Nephron (organoid): ENCODE measurements around the gene MARCO.
"Not testable (repeated sequence)": the region's sequence is repeated elsewhere in the genome, so short reads cannot be mapped to it uniquely, and the experiment has no call there.

Experiments used
- H3K27ac Mint-ChIP-seq, 3 experiments: 2 replicates each; pipeline ENCODE4 v1.8.0; 2020; ENCODE audit warnings: mixed read lengths in 3 of 3, mild to moderate bottlenecking in 2 of 3, moderate library complexity in 1 of 3
- H3K27me3 Mint-ChIP-seq: 2 replicates; pipeline ENCODE4 v1.8.0; 2021; ENCODE audit warnings: low read depth, mild to moderate bottlenecking, moderate library complexity, mixed read lengths
- H3K36me3 Mint-ChIP-seq: 2 replicates; pipeline ENCODE4 v1.8.0; 2020; ENCODE audit warnings: low read depth, mixed read lengths
- H3K4me1 Mint-ChIP-seq: 2 replicates; pipeline ENCODE4 v1.8.0; 2020; ENCODE audit warnings: mixed read lengths
- H3K4me3 Mint-ChIP-seq, 3 experiments: 2 replicates each; pipeline ENCODE4 v1.8.0; 2020; ENCODE audit warnings: mild to moderate bottlenecking in 3 of 3, mixed read lengths in 3 of 3, moderate library complexity in 2 of 3
- H3K9me3 Mint-ChIP-seq: 2 replicates; pipeline ENCODE4 v1.8.0; 2020; ENCODE audit warnings: mixed read lengths
- CTCF ChIP-seq, 3 experiments: fragments of 200-600 bp; sonication (generic); IDR thresholded peaks; one replicate each; pipeline ENCODE4 v1.5.0; 2021; ENCODE audit warnings: antibody characterized with exemption in 3 of 3; ENCODE audit not compliant: unreplicated experiment in 3 of 3

The MARCO gene

GRCh38 chr2:118945881-118946280 is 3.9 kb downstream of the MARCO start:
- H3K27ac Mint-ChIP-seq, result no peak overlapping the region
- peaks cover 13% of the 10 kb centered on the region for H3K27me3 Mint-ChIP-seq
- no peak overlapping the region for H3K4me3 Mint-ChIP-seq
- H3K9me3 Mint-ChIP-seq, result no peaks in the 10 kb centered on the region
- TF ChIP-seq CTCF (IDR thresholded peaks at IDR 0.05; ENCODE audit: unreplicated experiment in 3 of 3), result no peak
- H3K4me1 Mint-ChIP-seq, result no peaks in the 10 kb centered on the region
- H3K36me3 Mint-ChIP-seq, result no peaks in the 10 kb centered on the region

DNA sequence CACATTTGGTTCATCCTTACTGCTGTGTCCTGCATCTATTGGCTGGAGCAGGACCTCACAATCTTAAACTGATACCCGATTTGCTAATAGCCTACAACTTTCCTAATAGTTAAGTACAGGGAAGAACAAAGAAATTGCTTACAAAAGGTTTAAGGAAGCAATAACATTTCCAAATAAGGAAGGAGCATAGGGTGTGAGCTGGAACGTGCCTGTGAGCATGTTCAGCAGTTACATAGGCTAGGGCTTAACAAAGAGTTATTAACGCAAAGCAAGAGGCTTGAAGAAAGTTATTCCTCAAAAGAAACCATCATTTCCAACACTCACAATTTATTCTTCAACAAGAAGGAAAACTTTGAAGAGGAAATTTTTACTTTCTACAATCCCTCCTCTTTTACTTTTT is 6.3 kb downstream of the MARCO start:
- H3K27ac Mint-ChIP-seq, H3K4me3 Mint-ChIP-seq, H3K9me3 Mint-ChIP-seq, H3K36me3 Mint-ChIP-seq, H3K4me1 Mint-ChIP-seq: not testable (repeated sequence)
- H3K27me3 Mint-ChIP-seq, result peaks cover 18% of the 10 kb centered on the region

DNA sequence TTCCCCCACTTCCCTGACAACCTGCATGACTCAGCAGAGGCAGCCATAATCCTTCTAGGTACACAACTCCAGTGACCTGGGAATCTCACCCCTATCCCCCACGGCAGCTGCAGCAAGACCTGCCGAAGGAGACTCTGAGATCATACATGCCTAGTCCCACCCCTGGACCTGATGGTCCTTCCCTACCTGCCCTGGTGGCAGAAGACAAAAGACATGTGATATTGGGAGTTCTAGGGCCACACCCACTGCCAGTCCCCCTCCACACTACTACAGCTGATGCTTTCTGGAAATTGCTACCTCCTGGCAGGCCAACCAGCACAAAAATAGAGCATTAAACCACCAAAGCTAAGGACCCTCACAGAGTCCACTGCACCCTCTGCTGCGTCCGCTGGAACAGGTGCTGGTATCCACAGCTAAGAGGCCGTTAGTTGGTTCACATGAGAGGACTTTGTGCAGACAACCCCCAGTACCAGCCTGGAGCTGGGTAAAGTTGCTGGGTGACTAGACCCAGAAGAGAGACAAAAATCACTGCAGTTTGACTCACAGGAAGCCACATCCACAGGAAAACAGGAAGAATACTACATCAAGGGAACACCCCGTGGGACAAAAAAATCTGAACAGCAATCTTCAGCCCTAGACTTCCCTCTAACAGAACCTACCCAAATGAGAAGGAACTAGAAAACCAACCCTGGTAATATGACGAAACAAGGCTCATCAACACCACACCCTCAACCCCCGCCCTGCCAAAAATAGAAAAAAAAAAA is 12.5 kb downstream of the MARCO start:
- H3K36me3 Mint-ChIP-seq, result no peaks in the 10 kb centered on the region
- no peaks in the 10 kb centered on the region for H3K4me1 Mint-ChIP-seq
- H3K4me3 Mint-ChIP-seq, result no peak overlapping the region
- peaks cover 6% of the 10 kb centered on the region for H3K27me3 Mint-ChIP-seq
- TF ChIP-seq CTCF (IDR thresholded peaks at IDR 0.05; ENCODE audit: unreplicated experiment in 3 of 3), result no peak
- peaks cover 44% of the 10 kb centered on the region for H3K9me3 Mint-ChIP-seq
- H3K27ac Mint-ChIP-seq, result no peak overlapping the region

DNA sequence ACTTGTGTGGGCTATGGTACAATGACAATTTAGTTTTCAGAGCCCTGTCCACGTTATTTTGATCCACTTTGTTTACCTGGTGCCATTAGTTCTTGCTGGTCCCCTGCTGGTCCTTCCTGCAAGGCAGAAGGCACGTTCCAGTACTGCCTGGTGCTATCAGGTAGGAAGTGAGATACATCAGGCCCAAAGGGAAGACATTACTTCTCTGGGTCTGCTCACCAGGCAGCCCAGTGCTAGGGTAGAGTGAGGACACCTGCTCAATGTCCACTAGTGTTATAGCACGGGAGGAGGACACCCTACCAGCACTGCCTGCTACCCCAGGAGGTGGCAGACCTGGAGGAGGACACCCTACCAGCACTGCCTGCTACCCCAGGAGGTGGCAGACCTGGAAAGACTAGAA is 23.7 kb downstream of the MARCO start:
- H3K9me3 Mint-ChIP-seq, result peaks cover 3% of the 10 kb centered on the region
- no peaks in the 10 kb centered on the region for H3K4me1 Mint-ChIP-seq
- TF ChIP-seq CTCF (IDR thresholded peaks at IDR 0.05; ENCODE audit: unreplicated experiment in 3 of 3), result no peak
- H3K27ac Mint-ChIP-seq, result no peak overlapping the region
- H3K36me3 Mint-ChIP-seq, result no peaks in the 10 kb centered on the region
- peaks cover 15% of the 10 kb centered on the region for H3K27me3 Mint-ChIP-seq
- H3K4me3 Mint-ChIP-seq, result no peak overlapping the region

GRCh38 chr2:118967124-118967880 is 25.3 kb downstream of the MARCO start:
- no peaks in the 10 kb centered on the region for H3K4me1 Mint-ChIP-seq
- H3K9me3 Mint-ChIP-seq, result no peaks in the 10 kb centered on the region
- no peak overlapping the region for H3K27ac Mint-ChIP-seq
- no peak overlapping the region for H3K4me3 Mint-ChIP-seq
- H3K27me3 Mint-ChIP-seq, result peaks cover 23% of the 10 kb centered on the region
- no peaks in the 10 kb centered on the region for H3K36me3 Mint-ChIP-seq
- TF ChIP-seq CTCF (IDR thresholded peaks at IDR 0.05; ENCODE audit: unreplicated experiment in 3 of 3), result no peak

DNA sequence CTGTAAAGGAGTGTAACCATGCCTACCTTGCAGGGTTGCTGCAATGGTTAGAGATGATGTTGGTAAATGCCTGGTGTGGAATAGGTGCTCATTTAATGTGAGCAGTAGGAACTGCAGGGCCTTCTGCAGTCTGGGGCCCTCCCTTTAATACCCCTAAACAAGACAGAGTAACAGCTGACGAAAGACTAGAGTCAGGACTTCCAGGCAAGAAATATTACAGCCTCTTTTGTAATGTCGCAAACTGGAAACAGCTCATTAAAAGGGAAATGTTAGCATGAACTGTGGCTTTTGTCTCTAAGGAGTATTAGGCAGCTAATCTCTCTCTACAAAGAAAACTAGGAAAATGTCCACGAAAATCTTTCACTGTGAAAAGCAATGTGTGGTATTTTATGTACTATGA is 26.0 kb downstream of the MARCO start:
- Mint-ChIP-seq H3K4me3 (no peak overlapping the region), H3K36me3 (no peaks in the 10 kb centered on the region), H3K27ac (no peak overlapping the region), H3K4me1 (no peaks in the 10 kb centered on the region), H3K27me3 (peaks cover 23% of the 10 kb centered on the region), H3K9me3 (no peaks in the 10 kb centered on the region)
- no peak for TF ChIP-seq CTCF (IDR thresholded peaks at IDR 0.05; ENCODE audit: unreplicated experiment in 3 of 3)
